HCT116 (cell line): Measurements from ENCODE around the gene TNRC6C. TPM values are rescaled to one million over a fixed set of nuclear protein-coding genes. Genes with fewer than 3 reads are reported as not detected.

Experiments
- ATAC-seq: fragments of 200-7000 bp; cut with Tn5 transposase; 2 replicates; pipeline ENCODE4 v1.9.1; 2020; ENCODE audit warnings: mild to moderate bottlenecking, moderate library complexity
- BruUV-seq: library from RNA; stranded (reverse); fragments of 400-500 nt; replicated peaks from 2 replicates; lab custom pipeline; 2021; lab: Mats Ljungman, UMichigan
- CTCF ChIA-PET: fragments of 300-600 bp; sonication (Branson Sonifier 250); formaldehyde crosslinking; loops from one replicate; lab custom pipeline; 2021; ENCODE audit warnings: antibody characterized with exemption; lab: Charles Lee
- POLR2A ChIA-PET: fragments of 300-600, 350-600 bp; sonication (Branson Sonifier 250); formaldehyde crosslinking; loops from one replicate; lab custom pipeline; 2021; ENCODE audit warnings: antibody characterized with exemption; lab: Charles Lee
- RAD21 ChIA-PET, 2 experiments: fragments of 300-600 bp; sonication (Branson Sonifier 250); formaldehyde crosslinking; loops; one replicate each; lab custom pipeline; 2023; ENCODE audit warnings: low total read pairs in 2 of 2; ENCODE audit not compliant: uncharacterized antibody in 2 of 2, unreplicated experiment in 2 of 2, low non-redundant PET in 1 of 2; lab: Charles Lee
- DNase-seq: peaks from one replicate; pipeline ENCODE4 v3.0.0-alpha.2; 2010; ENCODE audit warnings: low read depth, low spot score
- H2AFZ ChIP-seq: fragments of 200-600 bp; shearing (Covaris generic), sonication (generic); 2 replicates; pipeline ENCODE4 v1.6.1; 2017; ENCODE audit warnings: low read depth, mixed run types, mixed read lengths, antibody characterized with exemption, low read length; ENCODE audit not compliant: poor library complexity, severe bottlenecking
- H3K27ac ChIP-seq: 2 replicates; pipeline ENCODE4 v1.5.1; 2012; ENCODE audit warnings: low read depth, low read length
- H3K27me3 ChIP-seq: fragments of 200-600 bp; sonication (generic); 2 replicates; pipeline ENCODE4 v1.6.1; 2016; ENCODE audit warnings: mixed run types, low read length, mixed read lengths; ENCODE audit not compliant: insufficient read depth
- H3K36me3 ChIP-seq, 2 experiments: fragments of 200-500 bp in 1 of 2; fragments of 200-600 bp in 1 of 2; sonication (Bioruptor generic) in 1 of 2; sonication (generic) in 1 of 2; 2 replicates each; pipeline versions ENCODE4 v1.5.1 to v1.6.1; 2014 to 2016; ENCODE audit warnings: low read length in 2 of 2, inconsistent platforms in 1 of 2, mixed read lengths in 1 of 2, mixed run types in 1 of 2; ENCODE audit not compliant: insufficient read depth in 2 of 2, control insufficient read depth in 1 of 2
- H3K4me1 ChIP-seq, 2 experiments: fragments of 200-600 bp in 1 of 2; sonication (generic) in 1 of 2; 2 replicates each; pipeline versions ENCODE4 v1.5.1 to v1.6.1; 2012 to 2017; ENCODE audit warnings: low read length in 2 of 2, inconsistent platforms in 1 of 2, mild to moderate bottlenecking in 1 of 2, mixed read lengths in 1 of 2, mixed run types in 1 of 2, moderate library complexity in 1 of 2; ENCODE audit not compliant: insufficient read depth in 2 of 2, control insufficient read depth in 1 of 2
- H3K4me2 ChIP-seq: fragments of 200-600 bp; sonication (generic); 2 replicates; pipeline ENCODE4 v1.6.1; 2017; ENCODE audit warnings: mixed run types, low read length, mixed read lengths
- H3K4me3 ChIP-seq, 2 experiments: fragments of 200-600 bp in 1 of 2; sonication (generic) in 1 of 2; replicated peaks in 1 of 2; 2 replicates each; pipeline ENCODE4 v1.5.1; 2011 to 2016; ENCODE audit warnings: low read length in 2 of 2, control low read depth in 1 of 2, low read depth in 1 of 2, mild to moderate bottlenecking in 1 of 2, mixed read lengths in 1 of 2, mixed run types in 1 of 2
- H3K79me2 ChIP-seq: fragments of 200-600 bp; sonication (generic); 2 replicates; pipeline ENCODE4 v1.6.1; 2017; ENCODE audit warnings: mild to moderate bottlenecking, mixed run types, low read length, moderate library complexity, mixed read lengths; ENCODE audit not compliant: insufficient read depth
- H3K9ac ChIP-seq: fragments of 200-600 bp; sonication (generic); 2 replicates; pipeline ENCODE4 v1.6.1; 2016; ENCODE audit warnings: low read length, mixed read lengths
- H3K9me2 ChIP-seq: fragments of 200-600 bp; sonication (generic), shearing (Covaris generic); 2 replicates; pipeline ENCODE4 v1.6.1; 2017; ENCODE audit warnings: mixed run types, mild to moderate bottlenecking, moderate library complexity; ENCODE audit not compliant: insufficient read depth
- H3K9me3 ChIP-seq, 2 experiments: fragments of 200-500 bp in 1 of 2; fragments of 200-600 bp in 1 of 2; sonication (Bioruptor generic) in 1 of 2; sonication (generic) in 1 of 2; 2 replicates each; pipeline ENCODE4 v1.6.1; 2014 to 2017; ENCODE audit warnings: low read length in 2 of 2, mixed read lengths in 2 of 2, inconsistent platforms in 1 of 2, low read depth in 1 of 2, mild to moderate bottlenecking in 1 of 2, mixed run types in 1 of 2, moderate library complexity in 1 of 2; ENCODE audit not compliant: control insufficient read depth in 1 of 2, insufficient read depth in 1 of 2
- H4K20me1 ChIP-seq: fragments of 200-600 bp; sonication (generic), shearing (Covaris generic); 2 replicates; pipeline ENCODE4 v1.6.1; 2017; ENCODE audit warnings: mixed run types, mild to moderate bottlenecking, moderate library complexity; ENCODE audit not compliant: insufficient read depth
- RAD21 ChIP-seq: IDR thresholded peaks from 2 replicates; pipeline ENCODE4 v1.6.1; 2012; ENCODE audit warnings: low read depth, mild to moderate bottlenecking
- SIN3A ChIP-seq: IDR thresholded peaks from 2 replicates; pipeline ENCODE4 v1.6.1; 2012; ENCODE audit warnings: low read depth
- YY1 ChIP-seq: IDR thresholded peaks from 2 replicates; pipeline ENCODE4 v1.6.1; 2011; ENCODE audit warnings: low read length, low read depth, moderate library complexity, mild to moderate bottlenecking; ENCODE audit not compliant: insufficient replicate concordance; ENCODE audit errors: extremely low read depth
- ZBTB33 ChIP-seq: IDR thresholded peaks from 2 replicates; pipeline ENCODE4 v1.6.1; 2011; ENCODE audit warnings: mild to moderate bottlenecking, low read length, moderate library complexity; ENCODE audit not compliant: insufficient replicate concordance; ENCODE audit errors: extremely low read depth
- intact Hi-C: fragments of 100-400 bp; cut with micrococcal nuclease; formaldehyde crosslinking; loops from 2 replicates; pipeline ENCODE4 v1.10.0; 2022
- total RNA-seq: library from RNA; stranded (reverse); gene quantifications from one replicate; pipeline ENCODE4 v1.2.1, GENCODE V29; 2021; ENCODE audit not compliant: unreplicated experiment
- TF ChIP-seq, protein P1 (sequence below), 3 experiments: fragments of 200-600 bp in 1 of 3; sonication (generic) in 1 of 3; IDR thresholded peaks in 2 of 3; conservative IDR thresholded peaks in 1 of 3; 2 replicates each; pipeline ENCODE4 v1.5.1; 2012 to 2017; ENCODE audit warnings: low read depth in 2 of 3, low read length in 2 of 3, antibody characterized with exemption in 1 of 3, borderline replicate concordance in 1 of 3, control low read depth in 1 of 3, mild to moderate bottlenecking in 1 of 3, mixed read lengths in 1 of 3, mixed run types in 1 of 3, moderate library complexity in 1 of 3; ENCODE audit not compliant: insufficient read depth in 1 of 3

The TNRC6C gene
- total RNA-seq, 1 experiment from 2014 or later, result 23.4 TPM

- no peaks in the 10 kb centered on the region for H3K9me3 ChIP-seq
- no peaks in the 10 kb centered on the region for H3K27me3 ChIP-seq
- no peak for ATAC-seq
Measured at GRCh38 chr17:78014646-78015045, 56.1 kb downstream of the TNRC6C start.

More at GRCh38 chr17:78014646-78015045, 56.1 kb downstream of the TNRC6C start:
- TF ChIP-seq, protein P1, sequence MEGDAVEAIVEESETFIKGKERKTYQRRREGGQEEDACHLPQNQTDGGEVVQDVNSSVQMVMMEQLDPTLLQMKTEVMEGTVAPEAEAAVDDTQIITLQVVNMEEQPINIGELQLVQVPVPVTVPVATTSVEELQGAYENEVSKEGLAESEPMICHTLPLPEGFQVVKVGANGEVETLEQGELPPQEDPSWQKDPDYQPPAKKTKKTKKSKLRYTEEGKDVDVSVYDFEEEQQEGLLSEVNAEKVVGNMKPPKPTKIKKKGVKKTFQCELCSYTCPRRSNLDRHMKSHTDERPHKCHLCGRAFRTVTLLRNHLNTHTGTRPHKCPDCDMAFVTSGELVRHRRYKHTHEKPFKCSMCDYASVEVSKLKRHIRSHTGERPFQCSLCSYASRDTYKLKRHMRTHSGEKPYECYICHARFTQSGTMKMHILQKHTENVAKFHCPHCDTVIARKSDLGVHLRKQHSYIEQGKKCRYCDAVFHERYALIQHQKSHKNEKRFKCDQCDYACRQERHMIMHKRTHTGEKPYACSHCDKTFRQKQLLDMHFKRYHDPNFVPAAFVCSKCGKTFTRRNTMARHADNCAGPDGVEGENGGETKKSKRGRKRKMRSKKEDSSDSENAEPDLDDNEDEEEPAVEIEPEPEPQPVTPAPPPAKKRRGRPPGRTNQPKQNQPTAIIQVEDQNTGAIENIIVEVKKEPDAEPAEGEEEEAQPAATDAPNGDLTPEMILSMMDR (IDR thresholded peaks at IDR 0.05 in 2 of 3, conservative IDR thresholded peaks at IDR 0.05 in 1 of 3; ENCODE audit: borderline replicate concordance in 1 of 3, insufficient read depth in 1 of 3, low read depth in 2 of 3, low read length in 2 of 3), result no peak
- TF ChIP-seq SIN3A, result no peak
- TF ChIP-seq ZBTB33, result no peak
- TF ChIP-seq RAD21, result no peak
- no peak for TF ChIP-seq YY1
- ChIA-PET POLR2A (no interaction called here), CTCF (interaction anchor here (1.0 to 3.0 kb wide), 12 partner anchors 10 to 472 kb away, joined by 3 to 38 read pairs (median 6); no protein-coding TSS in a partner anchor), RAD21 (interaction anchor here (1.0 to 1.9 kb wide), 2 partner anchors 100 to 472 kb away, joined by 6 to 7 read pairs; no protein-coding TSS in a partner anchor)
- Histone ChIP-seq H3K36me3 (no peaks in the 10 kb centered on the region), H3K9me2 (no peaks in the 10 kb centered on the region), H3K79me2 (no peaks in the 10 kb centered on the region), H4K20me1 (no peaks in the 10 kb centered on the region), H3K4me2 (no peak overlapping the region), H3K4me1 (no peaks in the 10 kb centered on the region), H3K9ac (no peak overlapping the region), H3K4me3 (no peak overlapping the region), H3K27ac (no peak overlapping the region), H2AFZ (no peak overlapping the region)
- no TSS peak for BruUV-seq
- intact Hi-C loops, result loop anchor here (1.0 kb wide), 3 partner anchors 100 to 472 kb away; no protein-coding TSS in a partner anchor
- no peak for DNase-seq
